ENCODE data around the gene SZRD1.
A peak's percentile ranks its signal among the peaks of the same experiment; 100 is the strongest.

The SZRD1 gene

GRCh38 chr1:16387201-16388188 is 20.5 kb downstream of the SZRD1 start:
- peak overlapping the region; percentile 72 for H4K8ac ChIP-seq (ENCODE audit: low read length)
- H3K9ac ChIP-seq (ENCODE audit: low read length): peak overlapping the region; percentile 76
- H2BK12ac ChIP-seq (ENCODE audit: low read length in 2 of 2): peak overlapping the region in 1 of 2 experiments; percentile 63
- no peaks in the 10 kb centered on the region for H3K27me3 ChIP-seq (ENCODE audit: control insufficient read depth in 1 of 2, insufficient read depth in 1 of 2, low read length in 2 of 2)
- H3K9me3 ChIP-seq (ENCODE audit: control insufficient read depth, low read length): no peaks in the 10 kb centered on the region
- H2AK5ac ChIP-seq (ENCODE audit: low read length, severe bottlenecking): peak overlapping the region; percentile 91
- peak overlapping the region in 1 of 2 experiments; percentile 32 for H3K18ac ChIP-seq (ENCODE audit: low read depth in 1 of 2, low read length in 2 of 2)
- no peak overlapping the region for H2BK5ac ChIP-seq (ENCODE audit: low read depth, low read length, poor library complexity, severe bottlenecking)
- peak overlapping the region; percentile 54 for H3K4me2 ChIP-seq (ENCODE audit: low read length, poor library complexity, severe bottlenecking)
- DNase-seq: peak; percentile 33
- H3K23ac ChIP-seq (ENCODE audit: low read length in 2 of 2): no peak overlapping the region
- no peak overlapping the region for H2AFZ ChIP-seq (ENCODE audit: low read depth, low read length)
- H3K79me1 ChIP-seq (replicated peaks; ENCODE audit: low read length, poor library complexity, severe bottlenecking): no peaks in the 10 kb centered on the region
- no peak overlapping the region for H3K4ac ChIP-seq (ENCODE audit: low read depth in 1 of 2, low read length in 2 of 2)
- no peak overlapping the region for H2BK15ac ChIP-seq (ENCODE audit: low read depth, poor library complexity, severe bottlenecking)
- H3K27ac ChIP-seq (ENCODE audit: low read length, poor library complexity, severe bottlenecking): peak overlapping the region; percentile 48
- peak overlapping the region in 1 of 2 experiments; percentile 75 for H3K4me3 ChIP-seq (ENCODE audit: insufficient read depth in 1 of 2, low read depth in 1 of 2, low read length in 2 of 2)
- WGBS: 91% methylated on average over 12 of the region's 14 CpGs
- no peak overlapping the region for H4K91ac ChIP-seq (ENCODE audit: low read length)
- no peak overlapping the region for H3K14ac ChIP-seq (ENCODE audit: low read length in 2 of 2)
- H3K36me3 ChIP-seq (ENCODE audit: control insufficient read depth in 1 of 2, insufficient read depth in 2 of 2, low read depth in 1 of 2, low read length in 2 of 2): peaks cover 3 to 19% of the 10 kb centered on the region in 2 experiments
- peaks cover 28% of the 10 kb centered on the region for H3K4me1 ChIP-seq (ENCODE audit: control insufficient read depth, insufficient read depth, low read depth, low read length)
- no peak overlapping the region for H2BK120ac ChIP-seq (ENCODE audit: low read depth, low read length)

- Histone ChIP-seq H3K27ac (ENCODE audit: low read length, poor library complexity, severe bottlenecking) (no peak overlapping the region), H3K4me3 (ENCODE audit: insufficient read depth in 1 of 2, low read depth in 1 of 2, low read length in 2 of 2) (no peak overlapping the region), H3K4me1 (ENCODE audit: control insufficient read depth, insufficient read depth, low read depth, low read length) (peaks cover 34% of the 10 kb centered on the region), H2AK5ac (ENCODE audit: low read length, severe bottlenecking) (peak overlapping the region; percentile 31), H3K14ac (ENCODE audit: low read length in 2 of 2) (peak overlapping the region in 1 of 2 experiments; percentile 74), H4K91ac (ENCODE audit: low read length) (no peak overlapping the region), H4K8ac (ENCODE audit: low read length) (no peak overlapping the region), H3K4ac (ENCODE audit: low read depth in 1 of 2, low read length in 2 of 2) (no peak overlapping the region), H3K23ac (ENCODE audit: low read length in 2 of 2) (no peak overlapping the region), H2BK15ac (ENCODE audit: low read depth, poor library complexity, severe bottlenecking) (no peak overlapping the region), H2BK12ac (ENCODE audit: low read length in 2 of 2) (no peak overlapping the region), H2BK120ac (ENCODE audit: low read depth, low read length) (no peak overlapping the region), H3K18ac (ENCODE audit: low read depth in 1 of 2, low read length in 2 of 2) (no peak overlapping the region), H3K27me3 (ENCODE audit: control insufficient read depth in 1 of 2, insufficient read depth in 1 of 2, low read length in 2 of 2) (no peaks in the 10 kb centered on the region), H3K9ac (ENCODE audit: low read length) (no peak overlapping the region), H3K4me2 (ENCODE audit: low read length, poor library complexity, severe bottlenecking) (no peak overlapping the region), H3K36me3 (ENCODE audit: control insufficient read depth in 1 of 2, insufficient read depth in 2 of 2, low read depth in 1 of 2, low read length in 2 of 2) (peaks cover 32 to 40% of the 10 kb centered on the region in 2 experiments), H3K79me1 (replicated peaks; ENCODE audit: low read length, poor library complexity, severe bottlenecking) (peaks cover 13% of the 10 kb centered on the region), H2BK5ac (ENCODE audit: low read depth, low read length, poor library complexity, severe bottlenecking) (no peak overlapping the region), H2AFZ (ENCODE audit: low read depth, low read length) (no peak overlapping the region), H3K9me3 (ENCODE audit: control insufficient read depth, low read length) (no peaks in the 10 kb centered on the region)
- no peak for DNase-seq
- WGBS: 86% methylated on average over 3 of the region's 3 CpGs
These were observed 24.4 kb downstream of the SZRD1 start for GRCh38 chr1:16391411-16391810.

- no peak overlapping the region for H4K91ac ChIP-seq (ENCODE audit: low read length)
- H4K8ac ChIP-seq (ENCODE audit: low read length): peak overlapping the region; percentile 5
- H3K18ac ChIP-seq (ENCODE audit: low read depth in 1 of 2, low read length in 2 of 2): no peak overlapping the region
- no peak overlapping the region for H2BK5ac ChIP-seq (ENCODE audit: low read depth, low read length, poor library complexity, severe bottlenecking)
- no peak overlapping the region for H2BK15ac ChIP-seq (ENCODE audit: low read depth, poor library complexity, severe bottlenecking)
- H3K27me3 ChIP-seq (ENCODE audit: control insufficient read depth in 1 of 2, insufficient read depth in 1 of 2, low read length in 2 of 2): no peaks in the 10 kb centered on the region
- H2AK5ac ChIP-seq (ENCODE audit: low read length, severe bottlenecking): no peak overlapping the region
- no peak for DNase-seq
- H3K79me1 ChIP-seq (replicated peaks; ENCODE audit: low read length, poor library complexity, severe bottlenecking): peaks cover 20% of the 10 kb centered on the region
- H3K9ac ChIP-seq (ENCODE audit: low read length): peak overlapping the region; percentile 33
- H3K14ac ChIP-seq (ENCODE audit: low read length in 2 of 2): peak overlapping the region in 1 of 2 experiments; percentile 50
- H3K27ac ChIP-seq (ENCODE audit: low read length, poor library complexity, severe bottlenecking): no peak overlapping the region
- no peak overlapping the region for H2AFZ ChIP-seq (ENCODE audit: low read depth, low read length)
- peaks cover 36% of the 10 kb centered on the region for H3K4me1 ChIP-seq (ENCODE audit: control insufficient read depth, insufficient read depth, low read depth, low read length)
- H3K4me3 ChIP-seq (ENCODE audit: insufficient read depth in 1 of 2, low read depth in 1 of 2, low read length in 2 of 2): no peak overlapping the region
- H3K9me3 ChIP-seq (ENCODE audit: control insufficient read depth, low read length): no peaks in the 10 kb centered on the region
- peak overlapping the region in 1 of 2 experiments; percentile 23 for H3K23ac ChIP-seq (ENCODE audit: low read length in 2 of 2)
- no peak overlapping the region for H2BK12ac ChIP-seq (ENCODE audit: low read length in 2 of 2)
- H3K4ac ChIP-seq (ENCODE audit: low read depth in 1 of 2, low read length in 2 of 2): no peak overlapping the region
- H2BK120ac ChIP-seq (ENCODE audit: low read depth, low read length): no peak overlapping the region
- no peak overlapping the region for H3K4me2 ChIP-seq (ENCODE audit: low read length, poor library complexity, severe bottlenecking)
- 91% methylated on average over 21 of the region's 21 CpGs for WGBS
- H3K36me3 ChIP-seq (ENCODE audit: control insufficient read depth in 1 of 2, insufficient read depth in 2 of 2, low read depth in 1 of 2, low read length in 2 of 2): peaks cover 34 to 50% of the 10 kb centered on the region in 2 experiments
These were observed 25.9 kb downstream of the SZRD1 start for GRCh38 chr1:16392740-16393569.
